MCF 10A (cell line): ENCODE data around the gene ATP13A5. TPM values are rescaled to one million over a fixed set of nuclear protein-coding genes. Genes with fewer than 3 reads are reported as not detected.

Experiments
- BruUV-seq: library from RNA; stranded (reverse); fragments of 400-500 nt; replicated peaks from 2 replicates; lab custom pipeline; 2021; lab: Mats Ljungman, UMichigan
- CTCF ChIA-PET: fragments of 300-600 bp; sonication (Branson Sonifier 250); formaldehyde crosslinking; extraction: SDS; loops from one replicate; lab custom pipeline; 2021; ENCODE audit warnings: antibody characterized with exemption, inconsistent platforms; lab: Yijun Ruan, JAX
- POLR2A ChIA-PET: fragments of 300-600, 350-650 bp; sonication (Branson Sonifier 250); formaldehyde crosslinking; extraction: SDS; loops from one replicate; lab custom pipeline; 2020; ENCODE audit warnings: antibody characterized with exemption, inconsistent platforms; lab: Yijun Ruan, JAX
- DNase-seq: peaks from one replicate; pipeline ENCODE4 v3.0.0-alpha.2; 2018; ENCODE audit not compliant: unreplicated experiment
- H3K27ac Mint-ChIP-seq: one replicate; pipeline ENCODE4 v1.8.0; 2022; ENCODE audit warnings: mild to moderate bottlenecking, low read depth, mixed read lengths; ENCODE audit not compliant: unreplicated experiment
- H3K27me3 Mint-ChIP-seq: one replicate; pipeline ENCODE4 v1.8.0; 2022; ENCODE audit warnings: mixed read lengths; ENCODE audit not compliant: insufficient read depth, unreplicated experiment
- H3K36me3 Mint-ChIP-seq: one replicate; pipeline ENCODE4 v1.8.0; 2022; ENCODE audit warnings: mild to moderate bottlenecking, moderate library complexity, mixed read lengths; ENCODE audit not compliant: insufficient read depth, unreplicated experiment
- H3K4me1 Mint-ChIP-seq: one replicate; pipeline ENCODE4 v1.8.0; 2022; ENCODE audit warnings: mixed read lengths; ENCODE audit not compliant: insufficient read depth, unreplicated experiment
- H3K4me3 Mint-ChIP-seq: one replicate; pipeline ENCODE4 v1.8.0; 2022; ENCODE audit warnings: mild to moderate bottlenecking, moderate library complexity, mixed read lengths; ENCODE audit not compliant: unreplicated experiment
- H3K9me3 Mint-ChIP-seq: one replicate; pipeline ENCODE4 v1.8.0; 2022; ENCODE audit warnings: mixed read lengths; ENCODE audit not compliant: unreplicated experiment
- intact Hi-C: fragments of 100-400 bp; cut with micrococcal nuclease; formaldehyde crosslinking; loops from 2 replicates; pipeline ENCODE4 v1.14.1; 2022
- total RNA-seq: library from RNA; stranded (reverse); gene quantifications from 2 replicates; pipeline ENCODE4 v1.2.3, GENCODE V29; 2022
- TF ChIP-seq, protein P1 (sequence below): fragments of 200-600 bp; IDR thresholded peaks from one replicate; pipeline ENCODE4 v1.8.0; 2022; ENCODE audit warnings: antibody characterized with exemption, mild to moderate bottlenecking; ENCODE audit not compliant: unreplicated experiment

Gene ATP13A5
- total RNA-seq, 1 experiment from 2014 or later: not detected

DNA sequence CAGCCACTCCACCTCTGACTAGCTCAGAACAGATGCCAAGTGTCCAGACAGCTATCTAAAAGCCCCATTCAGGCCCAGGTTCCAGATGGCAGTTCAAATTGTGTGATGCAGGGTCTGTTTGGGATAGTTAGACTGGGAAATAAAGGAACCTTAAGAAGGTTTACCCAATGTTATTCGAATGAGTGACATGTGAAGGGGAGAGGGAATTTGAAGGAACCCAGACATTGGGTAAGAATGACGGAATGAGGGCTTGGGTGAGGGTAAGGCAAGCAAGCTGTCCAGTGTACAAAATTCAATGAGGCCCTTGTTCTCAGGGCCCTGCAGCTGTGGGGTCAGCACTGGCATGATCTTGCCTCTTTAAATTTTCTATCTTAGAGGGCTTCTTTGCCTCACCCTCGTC lies 34.1 kb downstream of the ATP13A5 start:
- Mint-ChIP-seq H3K9me3 (no peaks in the 10 kb centered on the region), H3K27ac (no peak overlapping the region), H3K4me1 (no peaks in the 10 kb centered on the region), H3K36me3 (no peaks in the 10 kb centered on the region), H3K4me3 (no peak overlapping the region), H3K27me3 (peaks cover 11% of the 10 kb centered on the region)
- no peak for DNase-seq
- ChIA-PET POLR2A (no interaction called here), CTCF (interaction anchor here (0.7 to 1.1 kb wide), 2 partner anchors 9 to 256 kb away, joined by 3 to 4 read pairs; no protein-coding TSS in a partner anchor)
- no TSS peak for BruUV-seq
- TF ChIP-seq, protein P1, sequence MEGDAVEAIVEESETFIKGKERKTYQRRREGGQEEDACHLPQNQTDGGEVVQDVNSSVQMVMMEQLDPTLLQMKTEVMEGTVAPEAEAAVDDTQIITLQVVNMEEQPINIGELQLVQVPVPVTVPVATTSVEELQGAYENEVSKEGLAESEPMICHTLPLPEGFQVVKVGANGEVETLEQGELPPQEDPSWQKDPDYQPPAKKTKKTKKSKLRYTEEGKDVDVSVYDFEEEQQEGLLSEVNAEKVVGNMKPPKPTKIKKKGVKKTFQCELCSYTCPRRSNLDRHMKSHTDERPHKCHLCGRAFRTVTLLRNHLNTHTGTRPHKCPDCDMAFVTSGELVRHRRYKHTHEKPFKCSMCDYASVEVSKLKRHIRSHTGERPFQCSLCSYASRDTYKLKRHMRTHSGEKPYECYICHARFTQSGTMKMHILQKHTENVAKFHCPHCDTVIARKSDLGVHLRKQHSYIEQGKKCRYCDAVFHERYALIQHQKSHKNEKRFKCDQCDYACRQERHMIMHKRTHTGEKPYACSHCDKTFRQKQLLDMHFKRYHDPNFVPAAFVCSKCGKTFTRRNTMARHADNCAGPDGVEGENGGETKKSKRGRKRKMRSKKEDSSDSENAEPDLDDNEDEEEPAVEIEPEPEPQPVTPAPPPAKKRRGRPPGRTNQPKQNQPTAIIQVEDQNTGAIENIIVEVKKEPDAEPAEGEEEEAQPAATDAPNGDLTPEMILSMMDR: no peak
- intact Hi-C loops: no loop called here

DNA sequence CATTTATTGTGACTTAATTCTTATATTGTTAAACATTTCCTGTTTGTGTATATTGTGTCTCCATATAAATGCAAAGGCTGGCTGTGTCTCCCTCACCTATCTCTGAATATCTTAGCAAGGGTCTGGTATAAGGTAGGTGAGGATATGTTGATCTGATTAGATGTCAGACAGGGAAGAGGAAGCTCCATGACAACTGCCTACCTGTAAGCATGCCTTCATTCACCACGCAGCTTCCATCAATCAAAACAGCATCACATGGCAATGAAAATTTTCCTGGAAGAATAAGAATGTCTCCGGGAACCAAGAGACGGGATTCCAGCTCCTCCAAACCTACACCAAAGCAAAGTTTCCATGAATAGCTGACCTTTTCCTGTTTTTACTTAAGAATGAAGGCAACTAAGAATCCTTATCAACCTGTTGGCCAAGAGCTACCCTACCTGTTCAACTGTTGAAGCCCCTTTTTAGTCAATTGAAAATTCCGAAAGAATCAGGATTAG lies 34.8 kb downstream of the ATP13A5 start:
- POLR2A ChIA-PET: interaction anchor here (0.7 kb wide), 1 partner anchor 798 kb away, joined by 3 read pairs; no protein-coding TSS in a partner anchor
- H3K9me3 Mint-ChIP-seq: no peaks in the 10 kb centered on the region
- no TSS peak for BruUV-seq
- no peaks in the 10 kb centered on the region for H3K4me1 Mint-ChIP-seq
- DNase-seq: no peak
- no peaks in the 10 kb centered on the region for H3K36me3 Mint-ChIP-seq
- CTCF ChIA-PET: interaction anchor here (0.6 to 0.7 kb wide), 2 partner anchors 256 to 528 kb away, joined by 3 read pairs; no protein-coding TSS in a partner anchor
- intact Hi-C loops: no loop called here
- TF ChIP-seq, protein P1: no peak
- H3K27me3 Mint-ChIP-seq: peaks cover 11% of the 10 kb centered on the region
- H3K27ac Mint-ChIP-seq: no peak overlapping the region
- H3K4me3 Mint-ChIP-seq: no peak overlapping the region

- Mint-ChIP-seq H3K36me3 (no peaks in the 10 kb centered on the region), H3K27ac (no peak overlapping the region), H3K4me3 (no peak overlapping the region), H3K9me3 (no peaks in the 10 kb centered on the region), H3K4me1 (no peaks in the 10 kb centered on the region), H3K27me3 (peaks cover 11% of the 10 kb centered on the region)
- POLR2A ChIA-PET: no interaction called here
- DNase-seq: no peak
- TF ChIP-seq, protein P1: no peak
- intact Hi-C loops: no loop called here
- BruUV-seq: no TSS peak
- CTCF ChIA-PET: interaction anchor here (0.6 kb wide), 1 partner anchor 796 kb away, joined by 4 read pairs; no protein-coding TSS in a partner anchor
Measured at GRCh38 chr3:193342551-193342950, 36.0 kb downstream of the ATP13A5 start.

GRCh38 chr3:193335031-193335430 lies 43.5 kb downstream of the ATP13A5 start:
- intact Hi-C loops: no loop called here
- POLR2A ChIA-PET: no interaction called here
- BruUV-seq: no TSS peak
- no peak overlapping the region for H3K27ac Mint-ChIP-seq
- no peaks in the 10 kb centered on the region for H3K4me1 Mint-ChIP-seq
- peaks cover 7% of the 10 kb centered on the region for H3K9me3 Mint-ChIP-seq
- TF ChIP-seq, protein P1: no peak
- H3K4me3 Mint-ChIP-seq: no peak overlapping the region
- CTCF ChIA-PET: interaction anchor here (1.2 kb wide), 1 partner anchor 10 kb away, joined by 4 read pairs; no protein-coding TSS in a partner anchor
- H3K36me3 Mint-ChIP-seq: no peaks in the 10 kb centered on the region
- peak; percentile 25 for DNase-seq
- no peaks in the 10 kb centered on the region for H3K27me3 Mint-ChIP-seq
